GM19240 (cell line): Measurements from ENCODE around the gene DAPK2.
"Not testable (repeated sequence)": the region's sequence is repeated elsewhere in the genome, so short reads cannot be mapped to it uniquely, and the experiment has no call there.

Experiments used
- DNase-seq: peaks from one replicate; pipeline ENCODE4 v3.0.0; 2011; ENCODE audit warnings: low spot score; ENCODE audit not compliant: insufficient read length

The DAPK2 gene

DNA sequence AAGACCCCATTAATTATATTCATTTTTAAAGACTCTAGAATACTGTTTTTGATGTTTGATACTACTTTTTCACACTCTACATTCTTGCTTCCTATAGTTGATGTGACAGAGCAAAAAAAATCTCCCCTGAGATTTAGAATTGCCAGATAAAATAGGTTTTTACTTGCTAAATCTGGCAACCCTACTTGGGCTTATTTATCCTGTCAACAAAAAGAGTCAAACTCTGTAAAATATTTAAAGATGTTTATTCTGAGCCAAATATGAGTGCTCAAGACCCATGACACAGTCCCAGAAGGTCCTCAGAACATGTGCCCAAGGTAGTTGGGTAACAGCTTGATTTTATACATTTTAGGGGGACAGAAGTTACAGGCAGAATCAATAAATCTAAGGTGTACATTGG, 72.3 kb downstream of the DAPK2 start:
- DNase-seq: no peak

DNA sequence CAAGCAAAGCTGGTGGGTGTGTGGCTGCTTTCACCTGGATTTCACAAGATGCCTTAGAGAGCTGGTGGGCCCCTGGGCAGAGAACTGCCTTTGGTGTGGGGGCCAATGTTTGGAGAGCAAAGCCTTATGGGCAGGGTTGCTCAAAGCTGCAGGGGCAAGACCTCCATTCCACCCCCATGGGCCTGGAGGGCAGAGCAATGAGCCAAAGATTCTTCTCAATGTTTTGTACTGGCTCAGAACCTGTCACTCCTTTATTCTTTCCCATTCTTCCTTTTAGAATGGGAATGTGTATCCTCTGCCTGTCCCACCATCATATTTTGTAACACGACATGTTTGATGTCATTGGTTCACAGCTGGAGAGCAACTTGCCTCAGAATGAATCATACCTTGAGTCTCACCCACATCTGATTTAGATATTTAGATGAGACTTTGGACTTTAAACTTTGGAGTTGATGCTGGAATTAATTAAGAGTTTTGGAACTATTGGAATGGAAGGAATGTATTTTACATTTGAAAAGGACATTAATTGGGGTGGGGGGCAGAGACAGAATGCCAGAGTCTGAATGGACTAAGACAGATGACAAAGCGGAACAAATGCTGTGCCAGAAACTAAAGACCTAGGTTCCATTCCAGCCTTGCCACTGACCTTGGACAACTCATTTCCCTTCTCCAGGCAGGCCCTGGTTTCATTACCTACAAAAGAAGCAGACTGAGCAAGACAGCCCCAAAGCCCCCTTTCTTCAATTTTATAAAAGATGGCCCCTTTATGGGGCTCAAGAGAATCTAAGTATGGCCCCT, 72.9 kb downstream of the DAPK2 start:
- no peak for DNase-seq

DNA sequence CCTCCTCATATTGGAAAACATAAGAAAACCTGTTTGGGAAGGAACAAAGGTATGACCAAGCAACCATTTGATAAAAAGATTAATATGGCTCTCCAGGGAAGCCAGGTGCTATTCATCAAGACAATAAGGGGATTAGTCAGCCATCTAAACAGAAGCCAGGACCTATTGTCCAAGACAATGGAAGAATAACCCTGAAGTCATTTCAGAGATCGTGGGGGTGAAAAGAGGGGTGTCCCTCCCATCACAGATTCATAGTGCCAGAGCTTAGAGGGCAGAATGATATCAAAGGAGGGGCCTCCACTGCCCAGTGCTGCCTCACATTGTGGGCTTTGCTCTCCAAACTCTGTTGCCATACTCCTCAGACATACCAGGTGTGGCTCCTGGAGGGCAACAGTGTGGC, 73.5 kb downstream of the DAPK2 start:
- no peak for DNase-seq

DNA sequence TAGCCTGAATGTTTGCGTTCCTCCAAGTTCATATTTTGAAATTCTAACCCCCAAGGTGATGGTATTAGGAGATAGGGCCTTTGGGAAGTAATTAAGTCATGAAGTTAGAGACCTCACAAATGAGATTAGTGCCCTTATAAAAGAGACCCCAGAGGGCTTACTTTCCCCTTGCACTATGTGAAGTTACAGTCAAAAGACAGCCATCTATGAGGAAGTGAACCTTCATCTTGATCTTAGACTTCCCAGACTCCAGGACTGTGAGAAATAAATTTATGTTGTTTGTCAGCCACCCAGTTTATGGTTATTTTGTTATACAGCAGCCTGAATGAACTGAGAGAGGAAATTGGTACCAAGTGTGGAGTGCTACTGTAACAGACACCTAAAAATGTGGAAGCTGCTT, 74.4 kb downstream of the DAPK2 start:
- DNase-seq: no peak

DNA sequence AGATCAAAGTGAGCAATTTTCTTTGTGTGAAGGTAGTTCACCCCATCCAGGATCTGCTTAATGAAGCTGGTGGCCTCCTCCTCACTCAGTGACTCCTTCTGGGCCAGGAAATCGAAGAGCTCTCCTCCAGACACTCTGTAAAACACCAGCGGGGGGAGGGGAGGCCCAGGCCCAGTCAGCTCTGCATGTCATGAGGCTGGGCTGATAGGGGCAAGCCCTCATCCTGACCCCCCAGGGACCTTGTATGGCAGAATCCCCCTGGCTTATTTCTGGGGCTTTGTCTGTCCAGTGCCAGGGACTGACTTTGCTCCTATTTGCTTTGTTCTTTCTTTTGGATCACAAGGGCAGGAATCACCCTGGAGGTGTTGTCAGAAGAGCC, 74.9 kb downstream of the DAPK2 start:
- peak; percentile 51 for DNase-seq

DNA sequence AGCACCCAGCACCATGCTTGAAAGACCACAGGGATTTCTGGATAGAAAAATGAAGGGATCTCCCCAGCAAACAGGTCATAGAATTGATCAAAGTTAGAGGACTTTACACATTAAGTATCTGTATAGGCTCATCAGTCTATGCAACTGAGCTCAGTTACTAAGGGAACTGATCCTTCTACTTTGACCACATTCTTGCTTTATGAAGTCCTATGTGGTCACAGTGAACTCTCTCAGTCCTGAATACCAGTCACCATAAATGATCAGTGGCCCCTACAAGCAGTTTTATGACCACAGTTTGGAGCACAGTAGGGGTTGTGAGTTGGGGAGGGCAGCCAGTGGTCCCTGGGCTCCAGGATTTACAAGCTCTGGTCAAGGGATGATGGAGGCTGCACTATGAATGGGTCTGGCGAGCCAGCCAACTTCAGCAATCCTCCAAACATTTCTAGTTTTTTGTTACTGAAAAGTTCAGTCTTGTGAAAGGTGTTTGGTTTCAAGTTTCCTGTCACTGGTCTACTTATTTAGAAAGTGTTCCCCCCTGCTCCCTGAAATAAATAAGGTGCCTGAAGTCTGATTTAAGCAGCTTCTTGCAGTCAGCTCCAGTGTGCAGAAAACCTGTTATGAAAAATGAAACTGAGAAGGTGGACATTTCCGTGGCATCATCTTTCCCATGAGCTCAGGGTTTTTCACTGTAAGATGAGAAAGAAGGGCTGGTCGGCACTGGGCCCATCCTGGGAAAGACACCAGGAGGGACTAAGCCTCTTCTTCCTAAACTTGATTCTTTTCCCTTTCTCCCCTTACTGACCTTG, 75.5 kb downstream of the DAPK2 start:
- peak; percentile 79 for DNase-seq

DNA sequence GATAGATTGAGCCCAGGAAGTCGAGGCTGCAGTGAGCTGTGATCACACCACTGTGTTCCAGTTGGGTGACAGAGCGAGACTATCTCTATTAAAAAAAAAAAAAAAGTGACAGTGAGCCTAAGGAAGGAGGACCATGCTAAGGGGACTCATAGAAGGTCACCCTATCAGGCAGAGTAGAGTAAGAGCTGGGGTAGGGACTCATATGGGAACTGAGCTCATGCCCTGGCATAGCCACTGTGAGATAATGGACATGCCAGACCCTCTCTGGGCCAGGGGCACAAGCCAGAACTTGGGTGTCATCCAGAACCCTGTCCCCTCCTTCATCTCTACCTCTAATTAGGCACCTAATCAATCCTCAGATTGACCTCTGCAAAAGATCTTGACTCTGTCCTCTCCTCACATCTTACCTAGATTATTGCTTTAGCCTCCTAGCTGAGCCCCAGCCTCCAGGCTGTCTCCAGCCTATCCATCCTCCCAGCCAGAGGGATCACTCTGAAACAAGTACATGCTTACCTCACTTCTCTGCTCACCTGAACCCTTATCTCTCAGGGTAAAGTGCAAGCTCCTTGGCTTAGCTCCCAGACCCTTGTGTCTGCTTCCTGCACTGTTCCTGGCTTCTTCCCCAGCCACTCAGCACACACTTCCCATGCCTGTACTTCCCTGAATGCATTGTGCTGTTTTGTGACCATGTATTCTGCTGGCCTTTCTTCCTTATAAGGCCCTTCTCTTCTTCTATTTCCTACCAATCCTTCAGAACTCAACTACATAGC, 76.4 kb downstream of the DAPK2 start:
- no peak for DNase-seq

DNA sequence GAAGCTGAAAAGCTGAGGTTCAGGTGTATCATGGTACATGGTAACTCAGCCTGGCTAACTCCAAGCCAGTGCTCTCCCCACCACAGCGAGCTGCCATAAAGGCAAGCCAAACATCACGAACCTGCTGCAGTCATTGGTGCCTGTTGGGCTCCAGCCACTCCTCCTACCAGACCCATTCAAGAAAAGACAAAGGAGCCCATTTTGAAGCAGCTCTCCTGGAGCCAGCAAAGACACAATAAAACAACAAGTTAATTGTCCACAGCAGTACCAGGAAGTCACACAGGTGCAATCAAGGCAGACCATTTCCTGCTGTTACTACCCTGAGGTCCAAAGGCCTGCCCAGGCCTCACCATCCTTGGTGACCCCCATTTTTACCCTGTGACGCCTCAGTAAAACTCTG, 77.6 kb downstream of the DAPK2 start:
- no peak for DNase-seq

DNA sequence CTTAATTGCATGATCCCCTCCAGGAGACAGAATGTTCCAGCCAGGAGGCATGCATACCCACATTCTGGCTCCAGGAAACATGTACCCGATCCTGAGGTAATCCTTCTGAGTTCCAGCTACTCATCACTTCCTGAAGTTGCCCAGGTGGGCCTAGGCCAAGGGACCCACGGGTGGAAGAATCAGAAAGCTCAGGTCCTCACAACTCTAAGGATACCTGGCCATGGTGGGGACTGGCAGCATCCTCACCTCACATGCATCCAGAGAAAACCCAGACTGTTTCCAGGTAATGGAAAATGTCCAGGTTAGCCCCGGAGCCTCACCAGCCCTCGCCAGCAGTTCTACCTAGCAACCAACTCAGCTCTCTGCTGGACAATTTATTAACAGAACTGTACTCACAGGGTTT, 78.2 kb downstream of the DAPK2 start:
- DNase-seq: no peak

DNA sequence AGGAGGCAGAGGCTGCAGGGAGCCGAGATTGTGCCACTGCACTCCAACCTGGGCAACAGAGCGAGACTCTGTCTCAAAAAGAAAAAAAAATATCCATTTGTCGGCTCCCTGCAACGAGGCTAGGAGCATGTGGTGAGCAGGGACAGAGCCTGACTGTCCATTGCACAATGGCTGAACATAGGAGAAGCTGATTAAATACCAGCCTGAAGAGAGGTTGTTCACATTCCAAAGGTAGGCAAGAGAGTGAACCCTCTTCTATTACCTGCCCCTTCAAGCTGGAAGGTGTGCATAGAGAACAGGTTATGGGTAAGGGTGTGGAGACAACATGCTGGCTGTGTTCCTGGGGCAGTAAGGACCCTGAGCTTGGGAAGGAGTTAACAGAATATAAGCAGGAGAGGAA, 78.7 kb downstream of the DAPK2 start:
- DNase-seq: no peak

DNA sequence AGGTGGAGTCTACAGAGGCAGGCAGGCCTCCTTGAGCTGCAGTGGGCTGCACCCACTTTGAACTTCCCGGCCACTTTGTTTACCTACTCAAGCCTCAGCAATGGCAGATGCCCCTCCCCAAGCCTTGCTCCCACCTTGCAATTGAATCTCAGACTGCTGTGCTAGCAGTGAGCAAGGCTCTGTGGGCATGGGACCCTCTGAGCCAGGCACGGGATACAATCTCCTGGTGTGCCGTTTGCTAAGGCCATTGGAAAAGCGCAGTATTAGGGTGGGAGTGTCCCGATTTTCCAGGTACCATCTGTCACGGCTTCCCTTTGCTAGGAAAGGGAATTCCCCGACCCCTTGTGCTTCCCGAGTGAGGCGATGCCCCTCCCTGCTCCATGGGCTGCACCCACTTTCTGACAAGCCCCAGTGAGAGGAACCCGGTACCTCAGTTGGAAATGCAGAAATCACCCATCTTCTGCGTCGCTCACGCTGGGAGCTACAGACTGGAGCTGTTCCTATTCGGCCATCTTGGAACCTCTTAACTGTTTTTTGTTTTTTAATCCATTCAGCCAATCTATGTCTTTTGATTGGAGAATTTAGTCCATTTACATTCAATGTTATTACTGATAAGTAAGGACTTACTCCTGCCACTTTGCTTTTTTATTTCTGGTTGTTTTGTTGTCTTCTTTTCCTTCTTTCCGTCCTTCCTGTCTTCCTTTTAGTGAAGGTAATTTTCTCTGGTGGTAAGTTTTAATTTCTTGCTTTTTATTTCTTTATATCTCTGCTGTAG, 83.2 kb downstream of the DAPK2 start:
- not testable (repeated sequence) for DNase-seq

DNA sequence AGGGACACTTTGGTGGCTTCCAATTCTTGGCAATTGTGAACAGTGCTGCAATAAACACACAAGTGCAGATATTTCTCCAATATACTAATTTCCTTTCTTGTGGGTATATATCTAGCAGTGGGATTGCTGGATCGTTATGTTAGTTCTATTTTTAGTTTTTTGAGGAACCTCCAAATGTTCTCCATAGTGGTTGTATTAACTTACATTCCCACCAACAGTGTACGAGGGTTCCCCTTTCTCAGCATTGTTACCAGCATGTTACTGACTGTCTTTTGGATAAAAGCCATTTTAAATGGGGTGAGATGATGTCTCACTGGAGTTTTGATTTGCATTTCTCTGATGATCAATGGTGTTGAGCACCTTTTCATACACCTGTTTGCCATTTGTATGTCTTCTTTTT, 92.8 kb downstream of the DAPK2 start:
- DNase-seq: no peak

DNA sequence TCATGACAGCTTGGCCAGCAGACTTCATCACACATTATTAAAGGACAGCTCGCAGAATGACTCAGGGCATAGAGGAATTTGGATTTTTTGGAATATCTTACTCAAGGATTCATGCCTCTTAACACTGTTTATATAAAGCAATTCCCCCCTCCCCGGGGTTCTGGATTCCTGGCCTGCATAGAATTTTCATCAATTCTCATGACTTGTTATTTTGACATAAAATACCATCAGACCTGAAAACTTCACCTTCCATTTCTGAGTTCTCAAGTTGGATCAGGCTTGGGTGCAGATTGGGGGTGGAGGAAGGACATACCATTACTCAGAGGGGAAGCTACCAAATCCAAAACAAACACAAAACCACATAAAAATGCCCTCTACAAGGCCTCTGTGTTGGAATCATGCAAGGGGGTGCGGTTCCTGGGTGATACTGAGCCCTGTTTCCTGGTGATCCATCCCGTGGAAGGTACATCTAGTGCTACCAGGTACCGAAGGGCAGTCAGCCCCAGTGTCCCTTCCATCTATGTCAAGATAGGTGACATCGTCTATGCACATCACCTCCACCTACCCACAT, 95.3 kb downstream of the DAPK2 start:
- DNase-seq: no peak

DNA sequence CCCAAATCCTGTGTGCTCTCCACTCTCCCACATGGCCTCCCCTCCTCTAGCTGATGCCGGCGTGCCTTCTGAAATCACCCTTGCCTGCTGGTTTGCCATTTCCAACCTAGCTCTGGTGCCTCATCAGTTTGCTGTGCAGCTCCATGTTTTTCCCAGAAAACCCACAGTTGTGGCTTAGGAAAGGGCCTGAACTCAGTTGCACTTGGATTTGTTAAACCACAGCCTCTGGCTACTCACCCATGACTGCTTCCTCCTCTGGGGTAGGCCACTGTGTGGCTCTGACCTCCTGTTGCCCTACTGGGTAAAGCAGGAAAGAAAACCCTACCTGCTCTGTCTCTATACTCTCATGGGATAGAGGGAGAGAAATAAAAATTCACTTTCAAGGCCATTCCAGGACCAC, 97.3 kb downstream of the DAPK2 start:
- no peak for DNase-seq

DNA sequence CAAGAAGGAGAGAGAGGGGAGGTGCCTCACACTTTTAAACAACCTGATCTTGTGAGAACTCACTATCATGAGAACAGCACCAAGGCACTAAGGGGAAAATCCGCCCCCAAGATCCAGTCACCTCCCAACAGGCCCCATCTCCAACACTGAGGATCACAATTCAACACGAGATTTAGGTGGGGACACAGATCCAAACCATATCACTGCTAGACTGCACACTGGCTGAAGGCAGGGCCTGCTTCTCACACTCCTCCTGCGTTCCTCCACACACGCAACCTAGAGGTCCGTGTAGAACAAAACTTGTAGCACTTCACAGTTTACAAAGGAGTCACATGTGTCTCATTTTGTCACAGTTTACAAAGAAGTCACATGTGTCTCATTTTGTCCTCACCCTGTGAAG, 97.8 kb downstream of the DAPK2 start:
- no peak for DNase-seq

DNA sequence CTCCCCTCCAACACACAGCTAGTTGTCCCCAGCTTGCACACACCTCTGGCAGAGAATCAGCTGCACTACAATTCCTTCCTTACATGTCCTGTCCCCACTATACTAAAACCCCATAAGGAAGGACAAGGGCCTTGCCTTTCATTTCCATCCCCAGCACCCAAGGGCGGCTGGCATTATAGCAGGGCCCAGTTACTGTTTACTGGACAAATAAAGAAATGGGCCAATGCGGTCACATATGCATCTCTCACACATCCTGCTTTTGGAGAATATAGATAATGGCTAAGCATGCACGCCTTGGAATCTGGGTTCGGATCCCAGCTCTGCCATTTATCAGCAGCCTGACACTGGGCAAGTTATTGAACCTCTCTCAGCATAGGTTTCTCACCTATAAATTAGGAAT, 99.1 kb downstream of the DAPK2 start:
- no peak for DNase-seq

DNA sequence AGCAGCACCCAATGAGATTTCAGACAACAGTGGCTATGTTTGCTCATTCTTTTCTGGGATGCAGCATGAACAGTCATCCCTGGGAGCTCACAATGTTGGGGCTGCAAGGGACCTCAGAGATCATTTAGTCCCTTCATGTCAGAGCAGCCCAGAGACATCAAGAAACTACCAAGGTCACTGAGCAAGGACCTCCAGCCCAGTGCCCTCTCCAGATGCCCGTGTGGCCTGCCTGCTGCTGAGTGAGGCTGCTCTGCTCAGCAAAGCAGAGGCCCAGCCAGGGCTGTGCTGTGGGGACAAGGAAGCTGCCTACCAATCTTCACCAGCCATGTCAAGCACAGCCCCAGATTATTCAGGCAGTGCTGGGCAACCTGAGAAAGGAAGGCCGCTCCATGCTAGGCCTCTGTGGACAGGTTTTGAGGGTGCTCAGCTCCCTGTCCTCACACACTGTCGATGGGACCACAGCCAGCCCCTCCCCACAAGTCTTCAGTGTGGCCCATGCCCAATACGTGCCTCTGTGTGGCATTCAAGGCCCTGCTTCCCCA, 99.7 kb downstream of the DAPK2 start:
- no peak for DNase-seq

DNA sequence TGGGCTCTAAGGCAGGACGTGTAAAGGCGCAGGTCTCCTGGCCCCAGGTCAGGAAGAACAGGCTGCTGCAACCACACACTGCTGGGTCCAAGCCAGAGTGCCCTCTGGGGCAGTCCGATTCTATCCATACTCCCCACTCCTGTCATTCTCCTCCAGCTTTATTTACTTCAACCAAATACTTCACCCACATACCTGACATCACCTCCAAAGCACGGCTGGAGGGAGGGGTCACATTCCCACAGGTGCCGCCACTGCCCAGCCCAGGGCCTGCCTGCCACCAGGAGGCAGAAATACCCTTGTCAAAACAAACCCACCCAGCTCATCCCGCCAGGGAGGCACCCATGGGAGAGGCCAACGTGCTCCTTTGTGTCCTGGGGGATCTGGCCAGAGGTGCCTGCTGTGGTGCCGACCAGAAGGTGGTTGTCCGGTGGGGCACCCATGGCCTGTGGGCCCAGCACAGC, 100.4 kb downstream of the DAPK2 start:
- DNase-seq: no peak

DNA sequence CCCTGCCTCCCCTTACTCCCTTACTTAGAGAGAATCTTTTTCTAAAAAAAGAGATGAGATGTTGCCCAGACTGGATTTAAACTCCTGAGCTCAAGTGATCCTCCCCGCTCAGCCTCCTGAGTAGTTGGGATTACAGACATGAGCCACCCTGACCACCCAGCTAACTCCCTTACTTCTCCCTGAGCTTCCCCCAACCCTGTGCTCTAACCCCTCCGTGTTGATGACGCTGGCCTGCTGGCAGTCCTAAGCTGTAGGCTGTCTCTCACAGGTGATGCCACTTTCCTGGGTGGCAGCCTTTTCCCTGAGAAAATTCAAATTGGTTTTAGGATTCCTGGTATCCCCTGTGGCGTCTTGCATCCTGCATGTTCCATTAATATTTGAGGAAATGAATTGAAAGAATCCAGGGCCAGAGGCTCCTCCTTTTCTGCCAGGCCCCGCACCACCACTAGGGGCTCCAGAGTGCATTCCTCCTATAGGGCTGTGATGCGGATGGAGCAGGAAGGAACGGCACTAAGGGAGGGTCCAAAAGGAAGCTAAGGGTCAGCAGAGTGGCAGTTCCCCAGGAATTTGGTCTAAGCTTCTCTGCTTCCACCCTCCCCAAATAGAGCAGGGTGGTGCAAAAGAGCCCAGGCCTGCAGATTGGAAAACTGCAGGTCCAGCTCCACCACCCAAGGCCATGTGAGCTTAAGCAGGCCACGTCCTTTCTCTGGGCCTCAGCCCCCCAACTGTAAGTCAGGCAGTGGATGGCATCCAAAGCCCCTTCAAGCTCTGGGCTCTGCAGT, 101.1 kb downstream of the DAPK2 start:
- DNase-seq: no peak

DNA sequence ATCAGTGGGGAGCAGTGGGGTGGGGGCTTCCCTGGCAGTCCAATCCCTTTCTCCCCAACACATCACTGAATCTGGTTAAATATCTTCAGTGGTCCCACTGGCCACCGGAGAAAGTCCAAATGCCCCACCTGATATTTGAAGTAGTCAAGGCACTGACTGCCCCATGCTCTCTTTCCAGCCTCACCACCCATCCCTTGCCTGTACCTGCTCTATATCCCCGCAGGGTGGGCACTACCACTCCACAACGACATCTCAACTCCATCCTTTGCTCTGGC, 101.7 kb downstream of the DAPK2 start:
- no peak for DNase-seq
